K562 (cell line): Measurements from ENCODE around the gene SMAD1. TPM values are rescaled to one million over a fixed set of nuclear protein-coding genes. Genes with fewer than 3 reads are reported as not detected.

Experiments
- ATAC-seq: fragments of 200-7000 bp; cut with Tn5 transposase; 3 replicates; pipeline ENCODE4 v1.9.1; 2020; ENCODE audit warnings: moderate library complexity
- BruUV-seq: library from RNA; stranded (reverse); fragments of 400-500 nt; replicated peaks from 2 replicates; lab custom pipeline; 2021; lab: Mats Ljungman, UMichigan
- CTCF ChIA-PET: fragments of 300-600 bp; formaldehyde crosslinking; extraction: SDS; loops from one replicate; lab custom pipeline; 2021; ENCODE audit warnings: low intra/inter-chr PET ratio; lab: Yijun Ruan, JAX
- POLR2A ChIA-PET: fragments of 300-600, 350-650 bp; sonication (Branson Sonifier 250); formaldehyde crosslinking; extraction: SDS; loops from one replicate; lab custom pipeline; 2021; ENCODE audit warnings: antibody characterized with exemption, inconsistent platforms; lab: Yijun Ruan, JAX
- DNase-seq, 4 experiments: peaks; one replicate each; pipeline versions ENCODE4 v3.0.0 to v3.0.0-alpha.2; 2011 to 2018; ENCODE audit warnings: low spot score in 3 of 4, mixed read lengths in 3 of 4; ENCODE audit errors: extremely low read depth in 1 of 4
- FAIRE-seq: peaks from 2 replicates; lab custom pipeline; 2011; peaks lifted over from hg19 to GRCh38; lab: Jason Lieb, UNC
- H2AFZ ChIP-seq: 2 replicates; pipeline ENCODE4 v1.6.0; 2011; ENCODE audit warnings: low read depth, low read length, control low read depth, inconsistent platforms
- H3K27ac ChIP-seq: fragments of 200-600 bp; 3 replicates; pipeline ENCODE4 v1.8.0; 2011; ENCODE audit warnings: low read depth, mild to moderate bottlenecking, control low read depth, inconsistent platforms, low read length, moderate library complexity, mixed read lengths; ENCODE audit errors: extremely low read depth
- H3K27me3 ChIP-seq, 2 experiments: fragments of 300-600 bp in 1 of 2; 2 replicates in 1 of 2; 3 replicates in 1 of 2; pipeline versions ENCODE4 v1.6.0 to v1.8.0; 2011; ENCODE audit warnings: inconsistent platforms in 2 of 2, low read length in 2 of 2, mild to moderate bottlenecking in 1 of 2, mixed read lengths in 1 of 2, moderate library complexity in 1 of 2; ENCODE audit not compliant: control insufficient read depth in 2 of 2, insufficient read depth in 2 of 2
- H3K36me3 ChIP-seq: fragments of 300-600 bp; 3 replicates; pipeline ENCODE4 v1.8.0; 2011; ENCODE audit warnings: mild to moderate bottlenecking, low read length, inconsistent platforms; ENCODE audit not compliant: control insufficient read depth, insufficient read depth
- H3K4me1 ChIP-seq, 2 experiments: fragments of 200-600 bp in 1 of 2; replicated peaks in 1 of 2; 2 replicates in 1 of 2; 3 replicates in 1 of 2; pipeline versions ENCODE4 v1.5.1 to v1.8.0; 2011; ENCODE audit warnings: inconsistent platforms in 2 of 2, low read length in 2 of 2, mild to moderate bottlenecking in 1 of 2, mixed read lengths in 1 of 2, moderate library complexity in 1 of 2; ENCODE audit not compliant: control insufficient read depth in 2 of 2, insufficient read depth in 2 of 2
- H3K4me2 ChIP-seq: 2 replicates; pipeline ENCODE4 v1.6.1; 2011; ENCODE audit warnings: low read length, control low read depth, inconsistent platforms, mixed read lengths; ENCODE audit not compliant: insufficient read depth
- H3K4me3 ChIP-seq: fragments of 200-600 bp; sonication (generic), shearing (Covaris generic); 2 replicates; pipeline ENCODE4 v1.5.1; 2016; ENCODE audit warnings: control low read depth, inconsistent platforms
- H3K79me2 ChIP-seq: fragments of 200-600 bp; 3 replicates; pipeline ENCODE4 v1.8.0; 2011; ENCODE audit warnings: low read length, inconsistent platforms; ENCODE audit not compliant: control insufficient read depth, insufficient read depth
- H3K9ac ChIP-seq, 2 experiments: 2 replicates each; pipeline versions ENCODE4 v1.6.0 to v1.6.1; 2011; ENCODE audit warnings: low read depth in 2 of 2, low read length in 2 of 2, control low read depth in 1 of 2, inconsistent platforms in 1 of 2, mild to moderate bottlenecking in 1 of 2, mixed read lengths in 1 of 2; ENCODE audit not compliant: insufficient read depth in 1 of 2
- H3K9me1 ChIP-seq: one replicate; pipeline ENCODE4 v1.6.0; 2011; ENCODE audit warnings: inconsistent platforms, mild to moderate bottlenecking, low read length, moderate library complexity; ENCODE audit not compliant: control insufficient read depth, insufficient read depth
- H3K9me3 ChIP-seq: replicated peaks from 2 replicates; pipeline ENCODE4 v1.5.1; 2011; ENCODE audit warnings: low read depth, low read length, inconsistent platforms; ENCODE audit not compliant: control insufficient read depth, insufficient read depth
- H4K20me1 ChIP-seq: replicated peaks from 2 replicates; pipeline ENCODE4 v1.6.1; 2011; ENCODE audit warnings: low read length, inconsistent platforms, mixed read lengths; ENCODE audit not compliant: control insufficient read depth, insufficient read depth
- ARNT ChIP-seq, 2 experiments: fragments of 450-650 bp; IDR thresholded peaks; 2 replicates each; pipeline ENCODE4 v1.6.1; 2016; ENCODE audit warnings: mild to moderate bottlenecking in 1 of 2
- FOXK2 ChIP-seq, 2 experiments: fragments of 450-650 bp; IDR thresholded peaks in 1 of 2; conservative IDR thresholded peaks in 1 of 2; 2 replicates each; pipeline ENCODE4 v1.6.1; 2016; ENCODE audit warnings: low read depth in 2 of 2, mild to moderate bottlenecking in 1 of 2
- GTF3C2 ChIP-seq: IDR thresholded peaks from 3 replicates; pipeline ENCODE4 v1.6.1; 2011; ENCODE audit warnings: borderline replicate concordance, mild to moderate bottlenecking, moderate library complexity; ENCODE audit not compliant: insufficient read length; ENCODE audit errors: extremely low read depth
- MTA1 ChIP-seq: fragments of 450-650 bp; IDR thresholded peaks from 2 replicates; pipeline ENCODE4 v1.6.1; 2017; ENCODE audit warnings: borderline replicate concordance
- NELFE ChIP-seq: IDR thresholded peaks from 2 replicates; pipeline ENCODE4 v1.6.1; 2011; ENCODE audit warnings: mild to moderate bottlenecking; ENCODE audit not compliant: insufficient read depth, insufficient read length
- RFX1 ChIP-seq: fragments of 450-650 bp; IDR thresholded peaks from 2 replicates; pipeline ENCODE4 v1.6.1; 2016; ENCODE audit warnings: mild to moderate bottlenecking, moderate library complexity
- SREBF2 ChIP-seq: sonication (generic); formaldehyde crosslinking; IDR thresholded peaks from 2 replicates; pipeline ENCODE4 v1.4.0; 2020; ENCODE audit warnings: mild to moderate bottlenecking, missing genetic modification reagents
- ZKSCAN3 ChIP-seq: fragments of 250-450 bp; sonication (Bioruptor Pico); IDR thresholded peaks from 2 replicates; pipeline ENCODE4 v1.4.0; 2020
- ZNF212 ChIP-seq: fragments of 450-650 bp; formaldehyde crosslinking; IDR thresholded peaks from 2 replicates; pipeline ENCODE4 v1.4.0; 2020; ENCODE audit warnings: mild to moderate bottlenecking
- ZNF263 ChIP-seq: sonication (generic); formaldehyde crosslinking; IDR thresholded peaks from 2 replicates; pipeline ENCODE4 v1.8.0; 2022; ENCODE audit warnings: mild to moderate bottlenecking, missing genetic modification reagents, borderline replicate concordance
- ZNF717 ChIP-seq: fragments of 250-450 bp; sonication (Bioruptor Pico); IDR thresholded peaks from 2 replicates; pipeline ENCODE4 v1.5.0; 2021
- WGBS: fragments of 100-300 bp; shearing (Covaris generic); methylation state at CpG from one replicate; pipeline ENCODE4 v1.1.6; 2016; ENCODE audit warnings: low coverage, mixed read lengths; ENCODE audit not compliant: insufficient coverage; ENCODE audit errors: missing lambda C conversion rate; 5-methylcytosine and 5-hydroxymethylcytosine counted together
- in situ Hi-C: fragments of 300-500 bp; cut with MboI; formaldehyde crosslinking; loops from 4 replicates; pipeline ENCODE4 v1.15.0; 2018; ENCODE audit warnings: inconsistent platforms, mixed read lengths
- intact Hi-C: fragments of 100-400 bp; cut with micrococcal nuclease; formaldehyde crosslinking; loops from 2 replicates; pipeline ENCODE4 v1.14.2; 2022
- polyA plus RNA-seq, 8 experiments: library from polyadenylated mRNA; depleted of rRNA in 4 of 8; stranded (reverse) in 5 of 8; unstranded in 3 of 8; fragments of >200 nt; fragmentation: Nextera tagmentation in 2 of 8; fragmentation: Illumina TruSeq in 1 of 8; extraction: Ambion mirVana in 2 of 8; extraction: Trizol in 1 of 8; gene quantifications; 2 replicates each; pipeline versions ENCODE4 v1.2.1 to v1.2.3, GENCODE V29; 2011 to 2014; ENCODE audit warnings: inconsistent platforms in 1 of 8, missing spikeins in 1 of 8
- total RNA-seq, 7 experiments: library from RNA; depleted of rRNA in 6 of 7; stranded (reverse); fragments of >200 nt in 6 of 7; fragmentation: Illumina TruSeq in 2 of 7; extraction: Trizol in 2 of 7; gene quantifications; 2 replicates each; pipeline versions ENCODE4 v1.2.1 to v1.2.3, GENCODE V29; 2011 to 2021; ENCODE audit warnings: low replicate concordance in 1 of 7
- TF ChIP-seq, protein P1 (sequence below): fragments of 450-650 bp; IDR thresholded peaks from 2 replicates; pipeline ENCODE4 v1.6.1; 2016; ENCODE audit warnings: borderline replicate concordance
- TF ChIP-seq, protein P2 (sequence below): fragments of 250-450 bp; sonication (Bioruptor Pico); IDR thresholded peaks from 2 replicates; pipeline ENCODE4 v1.5.0; 2022; ENCODE audit warnings: mild to moderate bottlenecking

SMAD1 gene
- total and polyA plus RNA-seq, 9 of the 15 experiments (the other 6 are each of a cell fraction or from before 2014, with no cell fraction given) = 0.05 to 0.54 (median 0.21) TPM; not detected in 3

- TF ChIP-seq, protein P1, sequence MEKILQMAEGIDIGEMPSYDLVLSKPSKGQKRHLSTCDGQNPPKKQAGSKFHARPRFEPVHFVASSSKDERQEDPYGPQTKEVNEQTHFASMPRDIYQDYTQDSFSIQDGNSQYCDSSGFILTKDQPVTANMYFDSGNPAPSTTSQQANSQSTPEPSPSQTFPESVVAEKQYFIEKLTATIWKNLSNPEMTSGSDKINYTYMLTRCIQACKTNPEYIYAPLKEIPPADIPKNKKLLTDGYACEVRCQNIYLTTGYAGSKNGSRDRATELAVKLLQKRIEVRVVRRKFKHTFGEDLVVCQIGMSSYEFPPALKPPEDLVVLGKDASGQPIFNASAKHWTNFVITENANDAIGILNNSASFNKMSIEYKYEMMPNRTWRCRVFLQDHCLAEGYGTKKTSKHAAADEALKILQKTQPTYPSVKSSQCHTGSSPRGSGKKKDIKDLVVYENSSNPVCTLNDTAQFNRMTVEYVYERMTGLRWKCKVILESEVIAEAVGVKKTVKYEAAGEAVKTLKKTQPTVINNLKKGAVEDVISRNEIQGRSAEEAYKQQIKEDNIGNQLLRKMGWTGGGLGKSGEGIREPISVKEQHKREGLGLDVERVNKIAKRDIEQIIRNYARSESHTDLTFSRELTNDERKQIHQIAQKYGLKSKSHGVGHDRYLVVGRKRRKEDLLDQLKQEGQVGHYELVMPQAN = no peak
- TF ChIP-seq, all 486 proteins: peak for 0
These were observed 85.1 kb downstream of the SMAD1 start (continued) for GRCh38 chr4:145566768-145567167.

DNA sequence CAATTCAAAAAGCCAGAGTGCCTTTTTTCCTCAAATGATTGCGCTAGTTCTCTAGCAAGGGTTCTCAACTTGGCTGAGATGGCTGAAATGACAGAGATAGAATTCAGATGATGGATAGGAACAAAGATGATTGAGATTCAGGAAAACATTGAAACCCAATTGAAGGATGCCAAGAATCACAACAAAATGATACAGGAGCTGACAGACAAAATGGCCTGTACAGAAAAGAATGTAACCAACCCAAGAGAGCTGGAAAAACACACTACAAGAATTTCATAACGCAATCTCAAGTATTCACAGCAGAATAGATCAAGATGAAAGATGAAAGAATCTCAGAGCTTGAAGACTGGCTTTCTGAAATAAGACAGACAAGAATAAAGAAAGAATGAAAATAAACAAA lies 85.9 kb downstream of the SMAD1 start:
- ChIA-PET POLR2A (no interaction called here), CTCF (no interaction called here)
- no peaks in the 10 kb centered on the region for H3K79me2 ChIP-seq
- H4K20me1 ChIP-seq = no peaks in the 10 kb centered on the region
- in situ Hi-C loops = loop anchor here (25.0 kb wide), 1 partner anchor 330 kb away; no protein-coding TSS in a partner anchor
- H3K9me3 ChIP-seq = no peaks in the 10 kb centered on the region
- no peak overlapping the region for H2AFZ ChIP-seq
- H3K9ac ChIP-seq = no peak overlapping the region
- no peaks in the 10 kb centered on the region for H3K9me1 ChIP-seq
- H3K27me3 ChIP-seq = no peaks in the 10 kb centered on the region; a peak in 1 of 5 replicates
- ATAC-seq = no peak
- no TSS peak for BruUV-seq
- DNase-seq = no peak
- no peak overlapping the region for H3K4me3 ChIP-seq
- H3K27ac ChIP-seq = no peak overlapping the region
- no peaks in the 10 kb centered on the region for H3K36me3 ChIP-seq
- no peak for FAIRE-seq
- WGBS = 0% methylated on average over 2 of the region's 2 CpGs
- intact Hi-C loops = no loop called here
- no peak overlapping the region for H3K4me2 ChIP-seq
- no peaks in the 10 kb centered on the region; a peak in 1 of 5 replicates for H3K4me1 ChIP-seq
- TF ChIP-seq, protein P2, sequence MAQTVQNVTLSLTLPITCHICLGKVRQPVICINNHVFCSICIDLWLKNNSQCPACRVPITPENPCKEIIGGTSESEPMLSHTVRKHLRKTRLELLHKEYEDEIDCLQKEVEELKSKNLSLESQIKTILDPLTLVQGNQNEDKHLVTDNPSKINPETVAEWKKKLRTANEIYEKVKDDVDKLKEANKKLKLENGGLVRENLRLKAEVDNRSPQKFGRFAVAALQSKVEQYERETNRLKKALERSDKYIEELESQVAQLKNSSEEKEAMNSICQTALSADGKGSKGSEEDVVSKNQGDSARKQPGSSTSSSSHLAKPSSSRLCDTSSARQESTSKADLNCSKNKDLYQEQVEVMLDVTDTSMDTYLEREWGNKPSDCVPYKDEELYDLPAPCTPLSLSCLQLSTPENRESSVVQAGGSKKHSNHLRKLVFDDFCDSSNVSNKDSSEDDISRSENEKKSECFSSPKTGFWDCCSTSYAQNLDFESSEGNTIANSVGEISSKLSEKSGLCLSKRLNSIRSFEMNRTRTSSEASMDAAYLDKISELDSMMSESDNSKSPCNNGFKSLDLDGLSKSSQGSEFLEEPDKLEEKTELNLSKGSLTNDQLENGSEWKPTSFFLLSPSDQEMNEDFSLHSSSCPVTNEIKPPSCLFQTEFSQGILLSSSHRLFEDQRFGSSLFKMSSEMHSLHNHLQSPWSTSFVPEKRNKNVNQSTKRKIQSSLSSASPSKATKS (CRISPR knock-in tag) = no peak
- no peak for TF ChIP-seq ZNF717 (CRISPR knock-in tag)
- TF ChIP-seq SREBF2 (CRISPR knock-in tag) = no peak
- no peak for TF ChIP-seq RFX1
- no peak for TF ChIP-seq GTF3C2
- no peak for TF ChIP-seq ZNF263 (CRISPR knock-in tag)
- no peak for TF ChIP-seq ZNF212 (CRISPR knock-in tag)
- TF ChIP-seq MTA1 = no peak
- no peak for TF ChIP-seq FOXK2 (conservative IDR thresholded peaks at IDR 0.05 in 1 of 2, IDR thresholded peaks at IDR 0.05 in 1 of 2; ENCODE audit: low read depth in 2 of 2)
- TF ChIP-seq ZKSCAN3 (CRISPR knock-in tag) = no peak
- no peak for TF ChIP-seq NELFE
- no peak for TF ChIP-seq ARNT (IDR thresholded peaks at IDR 0.05)
